Motor neuron (in vitro differentiated cells): ENCODE measurements around the gene GUCY2C. TPM values are rescaled to one million over a fixed set of nuclear protein-coding genes. Genes with fewer than 3 reads are reported as not detected.

Experiments
- ATAC-seq, 8 experiments: fragments of 200-7000 bp; cut with Tn5 transposase; replicated peaks in 6 of 8; 2 replicates each; pipeline ENCODE4 v1.8.0; 2021; ENCODE audit warnings: mild to moderate bottlenecking in 8 of 8, moderate library complexity in 8 of 8
- H3K27ac ChIP-seq, 2 donors: fragments of 250-450 bp; sonication (Bioruptor Pico); 2 replicates each; pipeline ENCODE4 v1.9.0; 2021; ENCODE audit warnings: antibody characterized with exemption in 2 of 2, mild to moderate bottlenecking in 2 of 2, moderate library complexity in 1 of 2
- H3K4me1 ChIP-seq, 2 donors: fragments of 250-450 bp; sonication (Bioruptor Pico); replicated peaks in 1 of 2; 2 replicates each; pipeline ENCODE4 v1.6.1; 2021; ENCODE audit warnings: antibody characterized with exemption in 2 of 2, mild to moderate bottlenecking in 2 of 2, moderate library complexity in 1 of 2
- H3K4me3 ChIP-seq, 5 donors: fragments of 250-450 bp; sonication (Bioruptor Pico); 2 replicates each; pipeline ENCODE4 v1.9.0; 2021; ENCODE audit warnings: antibody characterized with exemption in 5 of 5, mild to moderate bottlenecking in 5 of 5, moderate library complexity in 4 of 5
- WGBS, 10 experiments: fragments of 450-650 bp; shearing (Covaris generic); methylation state at CpG; one replicate each; pipeline ENCODE4 v1.0.0; 2022; 5-methylcytosine and 5-hydroxymethylcytosine counted together
- in situ Hi-C, 9 experiments: fragments of 400-800 bp; cut with MboI; loops; one replicate each; pipeline ENCODE4 v1.15.0; 2021; ENCODE audit warnings: low sequenced_read_pairs in 9 of 9, low pct_unique_long_range_greater_than_20kb in 2 of 9; ENCODE audit not compliant: unreplicated experiment in 9 of 9
- total RNA-seq, 8 experiments: library from RNA; unstranded; fragments of 300-600 nt; gene quantifications; 2 replicates each; pipeline versions ENCODE4 v1.2.3 to v1.2.4, GENCODE V29; 2022

The GUCY2C gene
- total RNA-seq, 8 experiments from 2014 or later: 0.07 TPM; not detected in 7

- WGBS, 10 experiments: 13 to 96% (median 84%) methylated on average over 2 to 3 of the region's 3 CpGs
- no peaks in the 10 kb centered on the region for H3K4me1 ChIP-seq
- no peak overlapping the region for H3K27ac ChIP-seq
- no peak for ATAC-seq
- H3K4me3 ChIP-seq: no peak overlapping the region
- in situ Hi-C loops: loop anchor here in 1 of 9 experiments (25.0 kb wide), 1 partner anchor 374 kb away; no protein-coding TSS in a partner anchor
Measured at GRCh38 chr12:14611640-14612203, 84.7 kb downstream of the GUCY2C start.

- no peak overlapping the region for H3K4me3 ChIP-seq
- no peaks in the 10 kb centered on the region for H3K4me1 ChIP-seq
- ATAC-seq: no peak
- H3K27ac ChIP-seq: no peak overlapping the region
- in situ Hi-C loops: loop anchor here in 1 of 9 experiments (25.0 kb wide), 1 partner anchor 370 kb away; no protein-coding TSS in a partner anchor
Measured at GRCh38 chr12:14607568-14607967, 88.8 kb downstream of the GUCY2C start.

- WGBS, 10 experiments: 14 to 100% (median 59%) methylated on average over 1 to 3 of the region's 3 CpGs
- in situ Hi-C loops: loop anchor here in 1 of 9 experiments (25.0 kb wide), 1 partner anchor 368 kb away; no protein-coding TSS in a partner anchor
Measured at GRCh38 chr12:14605401-14605989, 90.9 kb downstream of the GUCY2C start.

GRCh38 chr12:14601692-14602478, 94.5 kb downstream of the GUCY2C start:
- H3K27ac ChIP-seq: no peak overlapping the region
- in situ Hi-C loops: loop anchor here in 1 of 9 experiments (25.0 kb wide), 1 partner anchor 365 kb away; no protein-coding TSS in a partner anchor
- H3K4me3 ChIP-seq: no peak overlapping the region
- no peaks in the 10 kb centered on the region for H3K4me1 ChIP-seq
- WGBS, 10 experiments: 5 to 100% (median 62%) methylated on average over 2 to 4 of the region's 4 CpGs
- peak in 3 of 8 experiments; percentile 68 to 90 (median 79) for ATAC-seq

More at GRCh38 chr12:14605401-14605989, 90.9 kb downstream of the GUCY2C start:
- ATAC-seq: no peak
- Histone ChIP-seq H3K4me3 (no peak overlapping the region), H3K27ac (no peak overlapping the region), H3K4me1 (no peaks in the 10 kb centered on the region)

GRCh38 chr12:14597480-14597879, 98.9 kb downstream of the GUCY2C start:
- H3K4me1 ChIP-seq: no peaks in the 10 kb centered on the region
- H3K27ac ChIP-seq: no peak overlapping the region
- H3K4me3 ChIP-seq: no peak overlapping the region
- ATAC-seq: no peak
- in situ Hi-C loops: no loop called here
- 0 to 100% (median 55%) methylated on average over 1 to 3 of the region's 3 CpGs; no CpG with 5 or more reads in 2 of the 10 experiments for WGBS, 10 experiments

- in situ Hi-C loops: no loop called here
- WGBS, 10 experiments: 0 to 100% (median 47%) methylated on average over 1 of the region's 1 CpG; no CpG with 5 or more reads in 2 of the 10 experiments
- H3K4me1 ChIP-seq: no peaks in the 10 kb centered on the region
- no peak overlapping the region for H3K27ac ChIP-seq
- no peak overlapping the region for H3K4me3 ChIP-seq
- no peak for ATAC-seq
Measured at GRCh38 chr12:14591719-14592118, 104.7 kb downstream of the GUCY2C start.

GRCh38 chr12:14589169-14590004, 107.0 kb downstream of the GUCY2C start:
- Histone ChIP-seq H3K4me3 (no peak overlapping the region), H3K27ac (no peak overlapping the region), H3K4me1 (no peaks in the 10 kb centered on the region)
- WGBS, 10 experiments: 8 to 100% (median 74%) methylated on average over 1 to 4 of the region's 18 CpGs; no CpG with 5 or more reads in 4 of the 10 experiments
- in situ Hi-C loops: no loop called here
- peak in 1 of 8 experiments; percentile 71 for ATAC-seq

GRCh38 chr12:14588571-14588970, 107.8 kb downstream of the GUCY2C start:
- WGBS, 10 experiments: 7 to 100% (median 73%) methylated on average over 1 to 3 of the region's 3 CpGs; no CpG with 5 or more reads in 1 of the 10 experiments
- H3K27ac ChIP-seq: no peak overlapping the region
- in situ Hi-C loops: no loop called here
- ATAC-seq: no peak
- H3K4me3 ChIP-seq: no peak overlapping the region
- H3K4me1 ChIP-seq: no peaks in the 10 kb centered on the region

- Histone ChIP-seq H3K4me1 (no peaks in the 10 kb centered on the region), H3K4me3 (no peak overlapping the region), H3K27ac (no peak overlapping the region)
- in situ Hi-C loops: no loop called here
- no peak for ATAC-seq
- 57 to 100% (median 93%) methylated on average over 2 to 8 of the region's 8 CpGs; no CpG with 5 or more reads in 2 of the 10 experiments for WGBS, 10 experiments
Measured at GRCh38 chr12:14578646-14579045, 117.8 kb downstream of the GUCY2C start.

- no peak for ATAC-seq
- H3K4me3 ChIP-seq: no peak overlapping the region
- H3K27ac ChIP-seq: no peak overlapping the region
- 0 to 100% (median 58%) methylated on average over 1 of the region's 1 CpG; no CpG with 5 or more reads in 4 of the 10 experiments for WGBS, 10 experiments
- no peaks in the 10 kb centered on the region for H3K4me1 ChIP-seq
- in situ Hi-C loops: no loop called here
Measured at GRCh38 chr12:14577344-14577743, 119.1 kb downstream of the GUCY2C start.

- H3K4me1 ChIP-seq: no peaks in the 10 kb centered on the region
- ATAC-seq: no peak
- in situ Hi-C loops: no loop called here
- 7 to 100% (median 68%) methylated on average over 1 to 7 of the region's 8 CpGs for WGBS, 10 experiments
- no peak overlapping the region for H3K27ac ChIP-seq
- H3K4me3 ChIP-seq: no peak overlapping the region
Measured at GRCh38 chr12:14576896-14577295, 119.5 kb downstream of the GUCY2C start.

- WGBS, 10 experiments: 43 to 100% (median 83%) methylated on average over 1 of the region's 1 CpG; no CpG with 5 or more reads in 5 of the 10 experiments
- in situ Hi-C loops: no loop called here
- Histone ChIP-seq H3K27ac (no peak overlapping the region), H3K4me1 (no peaks in the 10 kb centered on the region), H3K4me3 (no peak overlapping the region)
- ATAC-seq: no peak
Measured at GRCh38 chr12:14575585-14575984, 120.8 kb downstream of the GUCY2C start.
